Stimulated activated CD8-positive, alpha-beta memory T cell treated with anti-CD3 and anti-CD28 coated beads, Interleukin-7, amount 100 ng/mL, for 48 hours (primary cell): ENCODE results near the gene CDK6.

Experiments
- DNase-seq, 2 donors: peaks; one replicate each; pipeline ENCODE4 v3.0.0-alpha.2; 2020; ENCODE audit warnings: low read depth in 1 of 2; ENCODE audit errors: extremely low read depth in 1 of 2

Gene CDK6

GRCh38 chr7:92714767-92715166 is 121.6 kb downstream of the CDK6 start:
- no peak for DNase-seq

GRCh38 chr7:92714280-92714679 is 122.1 kb downstream of the CDK6 start:
- DNase-seq: no peak

GRCh38 chr7:92709912-92710311 is 126.5 kb downstream of the CDK6 start:
- DNase-seq: no peak

GRCh38 chr7:92709150-92709549 is 127.2 kb downstream of the CDK6 start:
- DNase-seq: no peak

GRCh38 chr7:92708111-92709042 is 128.0 kb downstream of the CDK6 start:
- no peak for DNase-seq

GRCh38 chr7:92707435-92707834 is 128.9 kb downstream of the CDK6 start:
- DNase-seq: no peak

GRCh38 chr7:92706563-92706962 is 129.8 kb downstream of the CDK6 start:
- DNase-seq: no peak

GRCh38 chr7:92705831-92706230 is 130.5 kb downstream of the CDK6 start:
- no peak for DNase-seq

GRCh38 chr7:92704858-92705257 is 131.5 kb downstream of the CDK6 start:
- no peak for DNase-seq

- no peak for DNase-seq
Observed at GRCh38 chr7:92702535-92702934, 133.8 kb downstream of the CDK6 start.

GRCh38 chr7:92699966-92700514 is 136.3 kb downstream of the CDK6 start:
- DNase-seq: no peak

GRCh38 chr7:92699560-92699959 is 136.8 kb downstream of the CDK6 start:
- no peak for DNase-seq

GRCh38 chr7:92698237-92698841 is 138.0 kb downstream of the CDK6 start:
- DNase-seq: no peak

- no peak for DNase-seq
Observed at GRCh38 chr7:92697414-92697813, 139.0 kb downstream of the CDK6 start.

GRCh38 chr7:92697012-92697411 is 139.4 kb downstream of the CDK6 start:
- DNase-seq: no peak

- no peak for DNase-seq
Observed at GRCh38 chr7:92696584-92696983, 139.8 kb downstream of the CDK6 start.

- DNase-seq: no peak
Observed at GRCh38 chr7:92695308-92696261, 140.8 kb downstream of the CDK6 start.

- DNase-seq: no peak
Observed at GRCh38 chr7:92694211-92694610, 142.2 kb downstream of the CDK6 start.

- DNase-seq: no peak
Observed at GRCh38 chr7:92693519-92693918, 142.9 kb downstream of the CDK6 start.

GRCh38 chr7:92691578-92691977 is 144.8 kb downstream of the CDK6 start:
- no peak for DNase-seq
